PC-9 (cell line): ENCODE measurements around the gene DLG2. TPM values are rescaled to one million over a fixed set of nuclear protein-coding genes. Genes with fewer than 3 reads are reported as not detected.

Source experiments
- BruUV-seq: library from RNA; stranded (reverse); fragments of 400-500 nt; replicated peaks from 2 replicates; lab custom pipeline; 2021; lab: Mats Ljungman, UMichigan
- CTCF ChIA-PET: fragments of 300-600 bp; sonication (Branson Sonifier 250); formaldehyde crosslinking; loops from one replicate; lab custom pipeline; 2022; ENCODE audit warnings: antibody characterized with exemption; lab: Charles Lee
- POLR2A ChIA-PET: fragments of 300-600 bp; sonication (Branson Sonifier 250); formaldehyde crosslinking; loops from one replicate; lab custom pipeline; 2022; ENCODE audit warnings: antibody characterized with exemption; ENCODE audit not compliant: unreplicated experiment; lab: Charles Lee
- DNase-seq, 2 experiments: peaks; one replicate each; pipeline versions ENCODE4 v3.0.0 to v3.0.0-alpha.2; 2015 to 2022; ENCODE audit warnings: mixed read lengths in 1 of 2
- H2AFZ ChIP-seq: fragments of 200-600 bp; sonication (generic); 2 replicates; pipeline ENCODE4 v1.8.1; 2017; ENCODE audit warnings: antibody characterized with exemption
- H3F3A ChIP-seq: fragments of 200-600 bp; sonication (generic); 2 replicates; pipeline ENCODE4 v1.8.1; 2017; ENCODE audit warnings: antibody characterized with exemption, mild to moderate bottlenecking, low read depth; ENCODE audit not compliant: insufficient read depth
- H3K27ac ChIP-seq: fragments of 200-600 bp; sonication (generic); 2 replicates; pipeline ENCODE4 v1.6.1; 2016; ENCODE audit warnings: mixed run types
- H3K27me3 ChIP-seq: fragments of 200-600 bp; sonication (generic); 2 replicates; pipeline ENCODE4 v1.6.1; 2016; ENCODE audit warnings: low read depth, mixed run types; ENCODE audit not compliant: insufficient read depth
- H3K36me3 ChIP-seq: fragments of 200-600 bp; sonication (generic); 2 replicates; pipeline ENCODE4 v1.6.1; 2016; ENCODE audit warnings: low read depth, mixed run types
- H3K4me1 ChIP-seq: fragments of 200-600 bp; sonication (generic); replicated peaks from 2 replicates; pipeline ENCODE4 v1.6.1; 2016; ENCODE audit warnings: mixed run types; ENCODE audit not compliant: insufficient read depth
- H3K4me2 ChIP-seq: fragments of 200-600 bp; sonication (generic); 2 replicates; pipeline ENCODE4 v1.6.1; 2017; ENCODE audit warnings: mixed run types
- H3K4me3 ChIP-seq: fragments of 200-600 bp; sonication (generic); 2 replicates; pipeline ENCODE4 v1.6.1; 2016; ENCODE audit warnings: mixed run types
- H3K79me2 ChIP-seq: fragments of 200-600 bp; sonication (generic); 2 replicates; pipeline ENCODE4 v1.6.1; 2017; ENCODE audit warnings: low read depth, mixed run types
- H3K9me2 ChIP-seq: fragments of 200-600 bp; sonication (generic); 2 replicates; pipeline ENCODE4 v1.8.1; 2017; ENCODE audit warnings: mild to moderate bottlenecking; ENCODE audit not compliant: insufficient read depth
- H3K9me3 ChIP-seq: fragments of 200-600 bp; sonication (generic); 2 replicates; pipeline ENCODE4 v1.8.1; 2016; ENCODE audit warnings: low read depth; ENCODE audit not compliant: insufficient read depth
- H4K20me1 ChIP-seq: fragments of 200-600 bp; sonication (generic); 2 replicates; pipeline ENCODE4 v1.8.1; 2017; ENCODE audit not compliant: insufficient read depth
- EZH2 ChIP-seq: fragments of 200-600 bp; sonication (generic); IDR thresholded peaks from 2 replicates; pipeline ENCODE4 v1.8.0; 2017; ENCODE audit warnings: antibody characterized with exemption, low read depth
- intact Hi-C: fragments of 100-400 bp; cut with micrococcal nuclease; formaldehyde crosslinking; loops from one replicate; pipeline ENCODE4 v1.10.0; 2022; ENCODE audit not compliant: unreplicated experiment
- total RNA-seq: library from RNA; stranded (reverse); gene quantifications from 2 replicates; pipeline ENCODE4 v1.2.3, GENCODE V29; 2021
- TF ChIP-seq, protein P1 (sequence below): fragments of 200-600 bp; sonication (generic); conservative IDR thresholded peaks from 2 replicates; pipeline ENCODE4 v1.6.1; 2017; ENCODE audit warnings: mixed run types, antibody characterized with exemption, mild to moderate bottlenecking, moderate library complexity

Gene DLG2
- total RNA-seq, 1 experiment from 2014 or later: 6.4 TPM

DNA sequence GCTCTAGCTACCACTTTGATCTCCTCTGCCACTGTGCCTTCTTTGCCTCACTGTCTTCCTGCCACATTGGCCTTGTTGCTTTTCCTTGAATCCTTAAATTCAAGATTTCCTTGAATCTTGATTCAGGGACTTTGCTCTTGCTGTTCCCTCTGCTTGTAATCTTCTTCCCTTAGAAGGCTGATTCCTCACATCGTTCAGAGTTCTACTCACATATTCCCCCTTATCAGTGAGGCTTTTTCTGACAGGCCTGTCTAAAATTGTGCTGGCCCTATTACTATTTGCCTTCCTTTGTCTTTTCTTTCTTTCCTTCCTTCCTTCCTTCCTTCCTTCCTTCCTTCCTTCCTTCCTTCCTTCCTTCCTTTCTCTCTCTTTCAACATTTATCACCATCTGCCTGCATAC, 2134.1 kb downstream of the DLG2 start:
- intact Hi-C loops: no loop called here
- ChIA-PET POLR2A (no interaction called here), CTCF (no interaction called here)
- Histone ChIP-seq H4K20me1 (no peaks in the 10 kb centered on the region), H3K4me3 (no peak overlapping the region), H3K27me3 (no peaks in the 10 kb centered on the region), H3K79me2 (no peaks in the 10 kb centered on the region), H3K36me3 (no peaks in the 10 kb centered on the region), H3K9me3 (no peaks in the 10 kb centered on the region), H3F3A (no peaks in the 10 kb centered on the region), H2AFZ (no peak overlapping the region), H3K4me1 (no peaks in the 10 kb centered on the region), H3K9me2 (no peaks in the 10 kb centered on the region), H3K27ac (no peak overlapping the region), H3K4me2 (no peak overlapping the region)
- TF ChIP-seq, protein P1, sequence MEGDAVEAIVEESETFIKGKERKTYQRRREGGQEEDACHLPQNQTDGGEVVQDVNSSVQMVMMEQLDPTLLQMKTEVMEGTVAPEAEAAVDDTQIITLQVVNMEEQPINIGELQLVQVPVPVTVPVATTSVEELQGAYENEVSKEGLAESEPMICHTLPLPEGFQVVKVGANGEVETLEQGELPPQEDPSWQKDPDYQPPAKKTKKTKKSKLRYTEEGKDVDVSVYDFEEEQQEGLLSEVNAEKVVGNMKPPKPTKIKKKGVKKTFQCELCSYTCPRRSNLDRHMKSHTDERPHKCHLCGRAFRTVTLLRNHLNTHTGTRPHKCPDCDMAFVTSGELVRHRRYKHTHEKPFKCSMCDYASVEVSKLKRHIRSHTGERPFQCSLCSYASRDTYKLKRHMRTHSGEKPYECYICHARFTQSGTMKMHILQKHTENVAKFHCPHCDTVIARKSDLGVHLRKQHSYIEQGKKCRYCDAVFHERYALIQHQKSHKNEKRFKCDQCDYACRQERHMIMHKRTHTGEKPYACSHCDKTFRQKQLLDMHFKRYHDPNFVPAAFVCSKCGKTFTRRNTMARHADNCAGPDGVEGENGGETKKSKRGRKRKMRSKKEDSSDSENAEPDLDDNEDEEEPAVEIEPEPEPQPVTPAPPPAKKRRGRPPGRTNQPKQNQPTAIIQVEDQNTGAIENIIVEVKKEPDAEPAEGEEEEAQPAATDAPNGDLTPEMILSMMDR: no peak
- no peak for TF ChIP-seq EZH2
- no TSS peak for BruUV-seq
- no peak for DNase-seq

DNA sequence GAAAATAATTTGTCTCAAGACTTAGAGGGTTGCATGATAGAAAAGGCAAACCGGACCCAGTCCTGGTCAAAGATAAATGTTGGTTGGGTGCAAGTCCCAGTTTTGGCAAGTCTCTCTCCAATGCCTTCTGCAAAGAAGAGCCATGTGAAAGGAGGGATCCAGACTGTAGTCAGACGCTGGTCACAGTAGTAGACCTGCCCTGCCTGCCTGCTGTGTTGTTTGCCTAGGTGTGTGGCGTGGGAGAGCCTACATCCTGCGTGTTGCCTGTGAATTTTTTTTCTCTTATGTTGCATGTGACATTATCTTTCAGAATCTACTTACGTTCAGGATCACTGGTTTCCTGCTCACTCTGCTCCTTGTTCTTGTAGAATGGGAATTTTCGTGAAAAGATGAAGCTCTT, 2143.3 kb downstream of the DLG2 start:
- Histone ChIP-seq H3K4me2 (no peak overlapping the region), H3K4me1 (no peaks in the 10 kb centered on the region), H2AFZ (no peak overlapping the region), H3F3A (no peaks in the 10 kb centered on the region), H3K79me2 (no peaks in the 10 kb centered on the region), H3K9me2 (no peaks in the 10 kb centered on the region), H3K4me3 (no peak overlapping the region), H3K9me3 (no peaks in the 10 kb centered on the region), H3K27me3 (0 out of 2 replicates have a peak, but pooled peaks cover 4% of the 10 kb centered on the region), H3K27ac (no peak overlapping the region), H3K36me3 (no peaks in the 10 kb centered on the region), H4K20me1 (peaks cover 4% of the 10 kb centered on the region; the same call in 1 of the 2 replicates)
- no TSS peak for BruUV-seq
- intact Hi-C loops: no loop called here
- CTCF ChIA-PET: no interaction called here
- TF ChIP-seq, protein P1: no peak
- no peak for TF ChIP-seq EZH2
- POLR2A ChIA-PET: no interaction called here
- DNase-seq: no peak

DNA sequence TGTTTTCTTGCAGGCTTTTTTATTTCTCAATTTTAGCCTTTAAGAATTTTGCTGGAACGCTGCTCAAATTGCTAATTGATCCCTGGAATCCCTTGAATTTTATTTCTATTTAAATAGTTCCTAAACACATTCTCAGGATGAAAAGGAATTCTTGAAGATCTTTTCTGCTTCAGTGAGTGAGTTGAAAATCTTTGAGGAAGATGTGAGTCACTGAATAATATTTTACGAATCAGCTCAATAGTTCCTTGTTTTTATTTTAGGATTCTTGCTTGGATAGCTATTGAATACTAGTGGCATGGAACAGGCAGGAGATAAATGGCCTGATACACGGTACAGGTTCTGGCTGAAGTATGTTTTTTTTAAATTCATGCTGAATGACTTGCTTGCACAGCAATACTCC, 2146.3 kb downstream of the DLG2 start:
- Histone ChIP-seq H2AFZ (no peak overlapping the region), H3K27ac (no peak overlapping the region), H3K4me3 (no peak overlapping the region), H3K27me3 (0 out of 2 replicates have a peak, but pooled peaks cover 4% of the 10 kb centered on the region), H3K9me3 (no peaks in the 10 kb centered on the region), H3K4me1 (no peaks in the 10 kb centered on the region), H3K9me2 (no peaks in the 10 kb centered on the region), H3F3A (no peaks in the 10 kb centered on the region), H3K4me2 (no peak overlapping the region), H3K36me3 (no peaks in the 10 kb centered on the region), H4K20me1 (peaks cover 4% of the 10 kb centered on the region; the same call in 1 of the 2 replicates), H3K79me2 (no peaks in the 10 kb centered on the region)
- POLR2A ChIA-PET: no interaction called here
- TF ChIP-seq EZH2: no peak
- TF ChIP-seq, protein P1: no peak
- intact Hi-C loops: no loop called here
- DNase-seq: no peak
- CTCF ChIA-PET: interaction anchor here (0.6 kb wide), 1 partner anchor 30 kb away, joined by 4 read pairs; no protein-coding TSS in a partner anchor
- no TSS peak for BruUV-seq
